DMS79 (cell line): Measurements from ENCODE around the gene HYDIN.

Experiments
- DNase-seq: peaks from one replicate; lab custom pipeline; 2025; lab: John Stamatoyannopoulos, UW

HYDIN gene

GRCh38 chr16:70760221-70760620, 470.3 kb downstream of the HYDIN start:
- DNase-seq: no peak

GRCh38 chr16:70759666-70760065, 470.9 kb downstream of the HYDIN start:
- no peak for DNase-seq

- DNase-seq: no peak
These were observed 471.7 kb downstream of the HYDIN start for GRCh38 chr16:70758786-70759185.
